Measurements from ENCODE around the gene LITAF.

Gene LITAF

DNA sequence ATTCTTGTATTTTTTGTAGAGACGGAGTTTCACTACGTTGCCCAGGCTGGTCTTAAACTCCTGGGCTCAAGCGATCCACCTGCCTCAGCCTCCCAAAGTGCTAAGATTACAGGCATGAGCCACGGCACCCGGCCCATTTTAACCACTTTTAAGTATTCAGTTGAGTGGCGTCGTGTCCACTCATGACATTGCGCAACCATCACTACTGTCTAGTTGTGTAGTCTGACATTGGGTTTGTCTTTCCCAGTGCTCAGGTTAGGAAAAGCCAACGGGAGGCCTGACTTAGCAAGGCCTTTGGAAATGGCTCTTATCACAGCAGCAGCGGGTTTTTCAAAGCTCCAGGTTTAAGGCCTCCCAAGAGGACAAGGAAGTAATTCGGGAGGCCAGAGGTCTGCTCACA is 58.7 kb downstream of the LITAF start:
- H3K27ac ChIP-seq = no peak overlapping the region
- TF ChIP-seq, protein P1, sequence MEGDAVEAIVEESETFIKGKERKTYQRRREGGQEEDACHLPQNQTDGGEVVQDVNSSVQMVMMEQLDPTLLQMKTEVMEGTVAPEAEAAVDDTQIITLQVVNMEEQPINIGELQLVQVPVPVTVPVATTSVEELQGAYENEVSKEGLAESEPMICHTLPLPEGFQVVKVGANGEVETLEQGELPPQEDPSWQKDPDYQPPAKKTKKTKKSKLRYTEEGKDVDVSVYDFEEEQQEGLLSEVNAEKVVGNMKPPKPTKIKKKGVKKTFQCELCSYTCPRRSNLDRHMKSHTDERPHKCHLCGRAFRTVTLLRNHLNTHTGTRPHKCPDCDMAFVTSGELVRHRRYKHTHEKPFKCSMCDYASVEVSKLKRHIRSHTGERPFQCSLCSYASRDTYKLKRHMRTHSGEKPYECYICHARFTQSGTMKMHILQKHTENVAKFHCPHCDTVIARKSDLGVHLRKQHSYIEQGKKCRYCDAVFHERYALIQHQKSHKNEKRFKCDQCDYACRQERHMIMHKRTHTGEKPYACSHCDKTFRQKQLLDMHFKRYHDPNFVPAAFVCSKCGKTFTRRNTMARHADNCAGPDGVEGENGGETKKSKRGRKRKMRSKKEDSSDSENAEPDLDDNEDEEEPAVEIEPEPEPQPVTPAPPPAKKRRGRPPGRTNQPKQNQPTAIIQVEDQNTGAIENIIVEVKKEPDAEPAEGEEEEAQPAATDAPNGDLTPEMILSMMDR (conservative IDR thresholded peaks at IDR 0.05) = no peak

DNA sequence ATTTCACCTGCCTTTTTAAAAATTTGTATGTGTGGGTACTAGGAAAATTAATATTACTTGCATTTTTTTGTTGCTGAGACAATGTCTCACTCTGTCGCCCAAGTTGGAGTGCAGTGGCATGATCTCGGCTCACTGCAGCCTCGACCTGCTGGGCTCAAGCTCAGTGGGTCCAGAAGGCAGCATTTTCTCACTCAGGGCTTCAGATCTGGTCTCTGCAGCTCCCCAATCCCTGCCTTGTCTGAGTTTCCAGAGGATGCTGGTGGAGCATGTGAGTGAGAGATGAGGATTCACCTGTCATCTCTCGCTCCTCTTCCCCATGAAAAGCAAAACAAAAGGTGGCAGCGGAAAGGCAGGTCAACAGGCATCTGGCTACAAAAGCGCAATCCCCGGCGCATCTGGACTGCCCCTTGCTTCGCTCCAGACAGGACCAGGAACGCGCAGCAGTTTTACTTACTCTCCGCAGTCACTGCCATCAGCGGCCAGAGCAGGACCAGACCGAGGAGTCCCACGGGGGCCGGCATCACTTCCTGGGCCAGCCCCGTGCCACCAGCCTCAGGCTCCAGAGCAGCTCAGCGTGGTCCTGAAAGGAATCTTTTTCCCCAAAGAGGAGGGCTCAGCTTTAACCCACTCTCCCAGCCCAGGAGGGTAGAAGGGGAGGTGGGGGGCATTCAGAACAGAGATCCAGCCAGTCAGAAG is 59.9 kb downstream of the LITAF start:
- H3K27ac ChIP-seq = no peak overlapping the region
- TF ChIP-seq, protein P1 (conservative IDR thresholded peaks at IDR 0.05) = no peak

DNA sequence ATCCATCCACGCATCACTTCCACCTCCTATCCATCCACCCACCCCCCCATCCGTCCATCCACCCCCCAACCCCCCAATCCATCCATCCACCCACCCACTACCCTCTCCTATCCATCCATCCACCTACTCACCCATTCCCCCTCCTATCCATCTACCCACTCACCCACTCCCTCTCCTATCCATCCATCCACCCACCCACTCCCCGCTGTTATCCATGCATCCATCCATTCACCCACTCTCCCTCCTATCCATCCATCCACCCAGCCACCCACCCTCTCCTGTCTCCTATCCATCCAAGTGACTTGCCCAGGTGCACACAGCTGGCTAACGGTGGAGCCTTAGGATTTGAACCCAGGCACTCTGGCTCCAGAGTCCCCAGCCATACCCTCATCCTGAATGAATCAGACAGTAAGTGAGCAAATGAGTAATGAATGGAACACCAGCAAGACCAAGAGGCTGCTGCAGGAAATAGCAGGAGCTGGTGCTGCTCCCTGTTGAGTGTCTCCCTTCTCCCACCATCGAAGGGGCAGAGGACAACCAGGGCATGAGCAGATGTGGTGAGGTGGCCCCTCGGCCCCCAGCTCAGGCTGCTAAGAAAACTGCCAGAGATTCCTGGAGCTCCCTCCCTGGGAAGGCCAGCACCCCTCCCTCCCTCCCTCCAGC is 62.5 kb downstream of the LITAF start:
- TF ChIP-seq, protein P1 (conservative IDR thresholded peaks at IDR 0.05) = no peak
- no peak overlapping the region for H3K27ac ChIP-seq

DNA sequence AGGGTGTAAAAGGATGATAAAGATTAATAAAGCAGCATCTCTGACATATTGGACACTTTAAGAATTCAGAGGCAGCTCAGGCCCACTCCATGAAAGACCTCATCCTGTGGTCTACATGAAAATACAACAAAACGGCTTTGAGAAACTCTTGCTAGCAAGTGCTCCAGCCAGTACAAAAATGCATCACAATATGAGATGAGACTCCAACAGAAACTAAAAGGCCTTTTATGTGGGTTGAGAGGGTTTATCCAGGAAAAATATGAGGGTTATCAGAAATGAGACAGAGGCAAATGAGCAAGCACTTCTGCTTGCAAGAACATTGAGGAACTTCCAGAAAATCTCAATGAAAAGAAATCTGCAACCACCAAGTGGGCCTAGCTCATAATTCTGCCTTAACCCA is 65.7 kb downstream of the LITAF start:
- no peak overlapping the region for H3K27ac ChIP-seq
- TF ChIP-seq, protein P1 (conservative IDR thresholded peaks at IDR 0.05) = no peak

DNA sequence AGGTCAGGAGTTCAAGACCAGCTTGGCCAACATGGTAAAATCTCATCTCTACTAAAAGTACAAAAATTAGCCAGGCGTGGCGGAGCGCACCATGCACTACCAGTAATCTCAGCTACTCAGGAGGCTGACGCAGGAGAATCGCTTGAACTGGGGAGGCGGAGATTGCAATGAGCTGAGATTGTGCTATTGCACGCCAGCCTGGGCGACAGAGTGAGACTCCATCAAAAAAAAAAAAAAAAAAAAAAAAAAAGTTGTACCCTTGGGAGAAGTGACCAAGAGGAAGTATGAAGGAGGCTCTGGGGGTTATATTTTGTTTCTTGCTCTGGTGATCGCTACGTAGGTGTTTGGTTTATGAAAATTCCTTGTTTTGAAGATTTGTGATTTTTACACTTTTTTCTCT is 66.3 kb downstream of the LITAF start:
- no peak overlapping the region for H3K27ac ChIP-seq
- TF ChIP-seq, protein P1 (conservative IDR thresholded peaks at IDR 0.05) = no peak

DNA sequence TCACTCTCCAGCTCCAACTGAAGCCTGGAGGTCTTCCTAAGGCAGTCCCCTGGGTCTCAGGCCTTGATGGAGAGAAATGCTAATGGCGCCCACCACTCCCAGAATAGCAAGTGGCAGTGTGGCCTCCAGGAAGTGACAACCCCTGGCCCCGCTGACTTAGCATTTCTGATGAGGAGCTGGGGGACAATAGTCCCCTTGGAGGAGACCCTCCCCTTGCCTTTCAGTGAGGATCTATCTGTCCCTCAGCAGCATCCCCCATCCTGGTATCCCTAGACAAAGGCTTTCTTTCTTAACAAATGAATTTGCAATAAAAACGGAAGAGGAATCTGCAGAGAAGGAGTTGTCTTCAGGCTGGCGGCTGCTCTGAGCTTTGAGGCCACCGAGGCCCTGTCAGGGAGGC is 68.8 kb downstream of the LITAF start:
- H3K27ac ChIP-seq = no peak overlapping the region
- TF ChIP-seq, protein P1 (conservative IDR thresholded peaks at IDR 0.05) = no peak

DNA sequence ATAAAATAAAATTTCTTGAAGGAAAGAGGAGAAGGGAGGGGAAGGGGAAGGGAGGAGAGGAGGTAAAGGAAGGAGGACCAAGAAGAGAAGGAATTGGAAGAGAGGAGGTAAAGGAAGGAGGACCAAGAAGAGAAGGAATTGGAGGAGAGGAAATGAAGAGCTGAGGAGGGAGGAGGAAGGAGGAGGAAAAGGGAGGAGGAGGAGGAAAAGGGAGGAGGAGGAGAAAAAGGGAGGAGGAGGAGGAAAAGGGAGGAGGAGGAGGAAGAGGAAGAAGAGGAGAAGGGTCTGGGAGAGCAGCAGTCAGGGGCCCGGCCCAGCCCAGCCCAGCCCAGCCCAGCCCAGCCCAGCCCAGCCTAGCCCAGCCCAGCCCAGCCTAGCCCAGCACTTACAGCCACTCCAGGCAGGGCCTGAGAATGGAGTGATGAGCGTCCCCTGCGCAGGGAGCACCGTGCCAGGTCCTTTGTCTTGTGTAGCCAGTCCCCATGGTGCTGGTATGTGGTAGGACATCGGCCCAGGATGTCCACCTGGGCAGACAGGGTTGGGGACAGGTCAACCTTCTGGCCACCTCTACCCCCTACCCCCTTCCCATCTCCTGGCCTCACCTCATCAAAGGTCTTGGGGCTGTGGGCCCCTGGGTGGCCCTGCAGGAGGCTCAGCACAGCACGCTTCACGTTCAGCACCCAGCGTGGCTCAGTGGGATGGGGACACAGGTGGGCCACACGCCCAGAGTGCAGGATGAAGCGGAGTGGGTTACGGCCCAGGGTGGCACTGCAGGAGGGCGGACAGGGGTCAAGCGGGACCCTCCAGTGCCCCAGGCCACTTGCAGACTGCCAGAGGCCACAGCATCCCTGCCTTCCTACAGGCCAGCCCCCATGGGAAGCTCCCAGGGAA is 70.9 kb downstream of the LITAF start:
- TF ChIP-seq, protein P1 (conservative IDR thresholded peaks at IDR 0.05) = no peak

More for the DNA sequence above, 70.9 kb downstream of the LITAF start:
- H3K27ac ChIP-seq = no peak overlapping the region
